ENCODE results near the gene ME2.

GRCh38 chr18:50898919-50899318 lies 20.0 kb downstream of the ME2 start:
- TF ChIP-seq CTCF (conservative IDR thresholded peaks at IDR 0.05) (no peak), ZFX (IDR thresholded peaks at IDR 0.05) (no peak)
